Duodenal mucosa (tissue), 2 donors: ENCODE results near the gene POLR3H.
A peak's percentile ranks its signal among the peaks of the same experiment; 100 is the strongest.

ENCODE experiments used
- H3K27ac ChIP-seq: one replicate; pipeline ENCODE4 v1.7.0; 2013; ENCODE audit warnings: low read depth, low read length
- H3K27me3 ChIP-seq, 2 donors: one replicate each; pipeline ENCODE4 v1.7.0; 2013; ENCODE audit warnings: low read length in 2 of 2, control low read depth in 1 of 2; ENCODE audit not compliant: insufficient read depth in 2 of 2, control insufficient read depth in 1 of 2
- H3K36me3 ChIP-seq, 2 donors: one replicate each; pipeline ENCODE4 v1.7.0; 2013; ENCODE audit warnings: low read length in 2 of 2, control low read depth in 1 of 2; ENCODE audit not compliant: insufficient read depth in 2 of 2, control insufficient read depth in 1 of 2
- H3K4me1 ChIP-seq, 2 donors: one replicate each; pipeline ENCODE4 v1.7.0; 2013; ENCODE audit warnings: low read length in 2 of 2, control low read depth in 1 of 2; ENCODE audit not compliant: insufficient read depth in 2 of 2, control insufficient read depth in 1 of 2
- H3K4me3 ChIP-seq, 2 donors: one replicate each; pipeline ENCODE4 v1.7.0; 2013; ENCODE audit warnings: low read length in 2 of 2, low read depth in 1 of 2
- H3K9ac ChIP-seq, 2 donors: one replicate each; pipeline ENCODE4 v1.7.0; 2013; ENCODE audit warnings: low read length in 2 of 2, low read depth in 1 of 2
- H3K9me3 ChIP-seq, 2 donors: one replicate each; pipeline ENCODE4 v1.7.0; 2013; ENCODE audit warnings: low read length in 2 of 2, control low read depth in 1 of 2; ENCODE audit not compliant: control insufficient read depth in 1 of 2

POLR3H gene

GRCh38 chr22:41505511-41506220 lies 38.6 kb downstream of the POLR3H start:
- H3K27me3 ChIP-seq, result no peaks in the 10 kb centered on the region
- no peaks in the 10 kb centered on the region for H3K4me1 ChIP-seq
- H3K4me3 ChIP-seq, result no peak overlapping the region
- no peak overlapping the region for H3K9ac ChIP-seq
- peaks cover 38 to 78% of the 10 kb centered on the region in 2 donors for H3K36me3 ChIP-seq
- no peak overlapping the region for H3K27ac ChIP-seq
- H3K9me3 ChIP-seq, result no peaks in the 10 kb centered on the region

- Histone ChIP-seq H3K36me3 (peaks cover 37 to 72% of the 10 kb centered on the region in 2 donors), H3K9ac (no peak overlapping the region), H3K27ac (no peak overlapping the region), H3K9me3 (no peaks in the 10 kb centered on the region), H3K4me1 (peaks cover 0 to 2% of the 10 kb centered on the region in 2 donors), H3K4me3 (no peak overlapping the region), H3K27me3 (no peaks in the 10 kb centered on the region)
These were observed 39.5 kb downstream of the POLR3H start for GRCh38 chr22:41504816-41505215.

GRCh38 chr22:41504397-41504796 lies 39.9 kb downstream of the POLR3H start:
- no peak overlapping the region for H3K4me3 ChIP-seq
- peaks cover 3 to 6% of the 10 kb centered on the region in 2 donors for H3K4me1 ChIP-seq
- H3K27me3 ChIP-seq, result no peaks in the 10 kb centered on the region
- H3K36me3 ChIP-seq, result peaks cover 39 to 73% of the 10 kb centered on the region in 2 donors
- no peak overlapping the region for H3K27ac ChIP-seq
- no peak overlapping the region for H3K9ac ChIP-seq
- H3K9me3 ChIP-seq, result no peaks in the 10 kb centered on the region

- H3K27ac ChIP-seq, result no peak overlapping the region
- peaks cover 11 to 13% of the 10 kb centered on the region in 2 donors for H3K4me1 ChIP-seq
- peaks cover 33 to 57% of the 10 kb centered on the region in 2 donors for H3K36me3 ChIP-seq
- no peaks in the 10 kb centered on the region for H3K9me3 ChIP-seq
- H3K27me3 ChIP-seq, result no peaks in the 10 kb centered on the region
- no peak overlapping the region for H3K4me3 ChIP-seq
- no peak overlapping the region for H3K9ac ChIP-seq
These were observed 43.1 kb downstream of the POLR3H start for GRCh38 chr22:41501209-41501608.

GRCh38 chr22:41500303-41500702 lies 44.0 kb downstream of the POLR3H start:
- H3K27me3 ChIP-seq, result no peaks in the 10 kb centered on the region
- H3K9me3 ChIP-seq, result no peaks in the 10 kb centered on the region
- no peak overlapping the region for H3K9ac ChIP-seq
- H3K36me3 ChIP-seq, result peaks cover 30 to 56% of the 10 kb centered on the region in 2 donors
- no peak overlapping the region for H3K27ac ChIP-seq
- H3K4me1 ChIP-seq, result peaks cover 11 to 13% of the 10 kb centered on the region in 2 donors
- no peak overlapping the region for H3K4me3 ChIP-seq

- no peak overlapping the region for H3K27ac ChIP-seq
- H3K36me3 ChIP-seq, result peaks cover 30 to 52% of the 10 kb centered on the region in 2 donors
- peak overlapping the region; percentile 0 to 21 for H3K9ac ChIP-seq
- H3K27me3 ChIP-seq, result no peaks in the 10 kb centered on the region
- no peak overlapping the region for H3K4me3 ChIP-seq
- no peaks in the 10 kb centered on the region for H3K9me3 ChIP-seq
- peaks cover 11 to 13% of the 10 kb centered on the region in 2 donors for H3K4me1 ChIP-seq
These were observed 44.5 kb downstream of the POLR3H start for GRCh38 chr22:41499624-41500280.

- Histone ChIP-seq H3K27ac (no peak overlapping the region), H3K4me1 (peaks cover 11 to 13% of the 10 kb centered on the region in 2 donors), H3K4me3 (no peak overlapping the region), H3K27me3 (no peaks in the 10 kb centered on the region), H3K9ac (no peak overlapping the region), H3K36me3 (peaks cover 24 to 46% of the 10 kb centered on the region in 2 donors), H3K9me3 (no peaks in the 10 kb centered on the region)
These were observed 45.9 kb downstream of the POLR3H start for GRCh38 chr22:41498303-41498835.

- no peaks in the 10 kb centered on the region for H3K9me3 ChIP-seq
- H3K9ac ChIP-seq, result no peak overlapping the region
- H3K4me3 ChIP-seq, result no peak overlapping the region
- H3K27ac ChIP-seq, result no peak overlapping the region
- peaks cover 7 to 22% of the 10 kb centered on the region in 2 donors for H3K36me3 ChIP-seq
- H3K4me1 ChIP-seq, result peaks cover 25 to 42% of the 10 kb centered on the region in 2 donors
- no peaks in the 10 kb centered on the region for H3K27me3 ChIP-seq
These were observed 52.7 kb downstream of the POLR3H start for GRCh38 chr22:41491374-41492100.

GRCh38 chr22:41488596-41489385 lies 55.5 kb downstream of the POLR3H start:
- Histone ChIP-seq H3K27ac (no peak overlapping the region), H3K4me1 (peaks cover 34 to 49% of the 10 kb centered on the region in 2 donors), H3K9ac (peak overlapping the region in 1 of 2 donors; percentile 52), H3K36me3 (peaks cover 4 to 8% of the 10 kb centered on the region in 2 donors), H3K9me3 (no peaks in the 10 kb centered on the region), H3K27me3 (no peaks in the 10 kb centered on the region), H3K4me3 (no peak overlapping the region)
